Kidney (tissue), 14 donors: ENCODE measurements around the gene JOSD2. TPM values are rescaled to one million over a fixed set of nuclear protein-coding genes. Genes with fewer than 3 reads are reported as not detected.
A peak's percentile ranks its signal among the peaks of the same experiment; 100 is the strongest.

ENCODE experiments used
- DNase-seq, 5 donors: peaks; one replicate each; pipeline ENCODE4 v3.0.0-alpha.2; 2013 to 2020
- FAIRE-seq: peaks from 2 replicates; lab custom pipeline; 2012; peaks lifted over from hg19 to GRCh38; lab: Jason Lieb, UNC
- H3K27ac ChIP-seq, 2 donors: one replicate each; pipeline ENCODE4 v1.7.0; 2013; ENCODE audit warnings: low read depth in 2 of 2, low read length in 2 of 2, inconsistent platforms in 1 of 2
- H3K27me3 ChIP-seq: one replicate; pipeline ENCODE4 v1.7.1; 2013; ENCODE audit warnings: low read length, inconsistent platforms; ENCODE audit not compliant: control insufficient read depth, insufficient read depth
- H3K36me3 ChIP-seq, 3 donors: one replicate each; pipeline versions ENCODE4 v1.7.0 to v1.7.1; 2013; ENCODE audit warnings: low read length in 3 of 3, control low read depth in 1 of 3, inconsistent platforms in 1 of 3; ENCODE audit not compliant: insufficient read depth in 3 of 3, control insufficient read depth in 2 of 3
- H3K4me1 ChIP-seq, 3 donors: one replicate each; pipeline versions ENCODE4 v1.7.0 to v1.7.1; 2013; ENCODE audit warnings: low read length in 3 of 3, inconsistent platforms in 1 of 3, low read depth in 1 of 3; ENCODE audit not compliant: control insufficient read depth in 2 of 3, insufficient read depth in 2 of 3
- H3K4me3 ChIP-seq, 3 donors: one replicate each; pipeline versions ENCODE4 v1.7.0 to v1.8.1; 2013; ENCODE audit warnings: low read length in 3 of 3, control low read depth in 1 of 3, inconsistent platforms in 1 of 3
- H3K9ac ChIP-seq, 3 donors: one replicate each; pipeline versions ENCODE4 v1.7.0 to v1.7.1; 2013; ENCODE audit warnings: low read length in 3 of 3, control low read depth in 1 of 3, inconsistent platforms in 1 of 3
- H3K9me3 ChIP-seq, 3 donors: one replicate each; pipeline versions ENCODE4 v1.7.0 to v1.7.1; 2013; ENCODE audit warnings: low read length in 3 of 3, control low read depth in 1 of 3, inconsistent platforms in 1 of 3; ENCODE audit not compliant: control insufficient read depth in 2 of 3, insufficient read depth in 1 of 3
- CTCF ChIP-seq: IDR thresholded peaks from 3 replicates; pipeline ENCODE4 v1.5.1; 2012; ENCODE audit warnings: mild to moderate bottlenecking, moderate library complexity, borderline replicate concordance; ENCODE audit not compliant: insufficient read depth; ENCODE audit errors: extremely low read depth
- intact Hi-C: fragments of 100-400 bp; cut with DNase I; formaldehyde crosslinking; loops from one replicate; pipeline ENCODE4 v1.11.1; 2022
- polyA plus RNA-seq: library from polyadenylated mRNA; stranded (reverse); fragments of 350-450 nt; fragmentation: Illumina TruSeq; extraction: RNeasy Lipid Tissue Mini Kit (QIAGEN cat#74804); gene quantifications from one replicate; pipeline ENCODE4 v1.2.3, GENCODE V29; 2014; ENCODE audit warnings: low read depth, low replicate concordance; ENCODE audit not compliant: insufficient read depth
- total RNA-seq: library from RNA; stranded (reverse); fragmentation: NEBNext Ultra II Directional; extraction: Animal tissue kit (Norgen Biotek cat#: 25700); gene quantifications from one replicate; pipeline ENCODE4 v1.2.1, GENCODE V29; 2021
- donor health status: control.
- donor health status: control.
- donor health status: control.
- donor health status: control.
- donor health status: control.
- donor health status: DM: yes; HTN: yes; CAD: no.
- donor health status: Normal renal cell carcinoma (clear cell type).

Gene JOSD2
- total and polyA plus RNA-seq, 2 donors from 2014 or later: 31.7 to 73.7 TPM

GRCh38 chr19:50551034-50551714, 40.2 kb upstream of the JOSD2 start:
- no peak for TF ChIP-seq CTCF
- DNase-seq (peak in 2 of 5 donors; percentile 53 to 73), FAIRE-seq (no peak)
- H3K9me3 ChIP-seq: no peaks in the 10 kb centered on the region
- H3K36me3 ChIP-seq: no peaks in the 10 kb centered on the region
- H3K9ac ChIP-seq: no peak overlapping the region
- no peak overlapping the region for H3K27ac ChIP-seq
- no peaks in the 10 kb centered on the region for H3K4me1 ChIP-seq
- no peak overlapping the region for H3K4me3 ChIP-seq
- intact Hi-C loops: no loop called here
- H3K27me3 ChIP-seq: no peaks in the 10 kb centered on the region

DNA sequence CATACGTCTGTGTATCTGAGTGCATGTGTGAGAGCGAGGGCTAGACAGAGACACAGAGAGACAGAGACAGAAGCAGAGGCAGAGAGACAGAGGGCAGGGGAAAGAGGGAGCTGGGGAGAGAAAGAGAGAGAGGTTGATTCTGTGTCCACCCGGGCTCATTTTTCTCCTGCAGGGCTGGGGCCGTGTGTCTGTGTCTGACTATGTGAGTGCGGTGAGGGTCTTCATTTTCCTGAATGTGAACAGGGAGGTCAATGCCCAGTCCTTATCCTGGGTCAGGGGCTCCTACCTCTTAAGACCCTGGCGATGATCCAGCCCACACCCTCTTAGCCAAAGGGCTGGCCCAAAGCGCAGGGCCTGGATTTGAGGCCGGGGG, 39.6 kb upstream of the JOSD2 start:
- FAIRE-seq (no peak), DNase-seq (no peak)
- Histone ChIP-seq H3K9ac (no peak overlapping the region), H3K27ac (no peak overlapping the region), H3K36me3 (no peaks in the 10 kb centered on the region), H3K9me3 (no peaks in the 10 kb centered on the region), H3K4me1 (no peaks in the 10 kb centered on the region), H3K4me3 (no peak overlapping the region), H3K27me3 (no peaks in the 10 kb centered on the region)
- no peak for TF ChIP-seq CTCF
- intact Hi-C loops: no loop called here

- no peak for TF ChIP-seq CTCF
- Histone ChIP-seq H3K9ac (no peak overlapping the region), H3K36me3 (no peaks in the 10 kb centered on the region), H3K27ac (no peak overlapping the region), H3K9me3 (no peaks in the 10 kb centered on the region), H3K4me1 (no peaks in the 10 kb centered on the region), H3K27me3 (no peaks in the 10 kb centered on the region), H3K4me3 (no peak overlapping the region)
- FAIRE-seq: no peak
- DNase-seq: peak in 1 of 5 donors; percentile 31
- intact Hi-C loops: no loop called here
These were observed 39.1 kb upstream of the JOSD2 start for GRCh38 chr19:50549927-50550593.
